IPS-20b (cell line): Measurements from ENCODE around the gene PRF1.
A peak's percentile ranks its signal among the peaks of the same experiment; 100 is the strongest.
"Not testable (repeated sequence)": the region's sequence is repeated elsewhere in the genome, so short reads cannot be mapped to it uniquely, and the experiment has no call there.

Source experiments
- H3K27ac ChIP-seq: one replicate; pipeline ENCODE4 v1.5.1; 2013; ENCODE audit warnings: low read length
- H3K27me3 ChIP-seq: 2 replicates; pipeline ENCODE4 v1.6.1; 2013; ENCODE audit warnings: mild to moderate bottlenecking, low read length, inconsistent platforms; ENCODE audit not compliant: insufficient read depth
- H3K36me3 ChIP-seq: 2 replicates; pipeline ENCODE4 v1.6.1; 2013; ENCODE audit warnings: low read depth, mild to moderate bottlenecking, inconsistent platforms, low read length, moderate library complexity; ENCODE audit not compliant: insufficient read depth
- H3K4me1 ChIP-seq: 2 replicates; pipeline ENCODE4 v1.6.1; 2013; ENCODE audit warnings: mild to moderate bottlenecking, control low read depth, inconsistent platforms, low read length, moderate library complexity; ENCODE audit not compliant: insufficient read depth
- H3K4me3 ChIP-seq: 2 replicates; pipeline ENCODE4 v1.5.1; 2013; ENCODE audit warnings: mild to moderate bottlenecking, low read length, inconsistent platforms
- H3K9ac ChIP-seq: 2 replicates; pipeline ENCODE4 v1.6.1; 2013; ENCODE audit warnings: low read depth, mild to moderate bottlenecking, inconsistent platforms, low read length, moderate library complexity
- H3K9me3 ChIP-seq: 2 replicates; pipeline ENCODE4 v1.6.1; 2013; ENCODE audit warnings: mild to moderate bottlenecking, low read depth, low read length, inconsistent platforms; ENCODE audit not compliant: insufficient read depth

PRF1 gene

GRCh38 chr10:70631735-70632134, 29.2 kb upstream of the PRF1 start:
- not testable (repeated sequence) for H3K9ac ChIP-seq

GRCh38 chr10:70629338-70629737, 26.8 kb upstream of the PRF1 start:
- no peak overlapping the region for H3K4me3 ChIP-seq

More at GRCh38 chr10:70631735-70632134, 29.2 kb upstream of the PRF1 start:
- not testable (repeated sequence) for H3K27ac ChIP-seq, H3K4me1 ChIP-seq, H3K27me3 ChIP-seq, H3K36me3 ChIP-seq, H3K4me3 ChIP-seq
- peaks cover 17% of the 10 kb centered on the region; the same call in 1 of the 2 replicates for H3K9me3 ChIP-seq

GRCh38 chr10:70626056-70626455, 23.5 kb upstream of the PRF1 start:
- Histone ChIP-seq H3K9ac (peak overlapping the region; percentile 57; the same call in 1 of the 2 replicates), H3K36me3 (no peaks in the 10 kb centered on the region), H3K4me1 (peaks cover 26% of the 10 kb centered on the region), H3K9me3 (peaks cover 17% of the 10 kb centered on the region; the same call in 1 of the 2 replicates), H3K27me3 (no peaks in the 10 kb centered on the region), H3K27ac (peak overlapping the region; percentile 9), H3K4me3 (no peak overlapping the region)

More at GRCh38 chr10:70629338-70629737, 26.8 kb upstream of the PRF1 start:
- Histone ChIP-seq H3K27me3 (no peaks in the 10 kb centered on the region), H3K36me3 (no peaks in the 10 kb centered on the region), H3K27ac (no peak overlapping the region), H3K9me3 (peaks cover 17% of the 10 kb centered on the region; the same call in 1 of the 2 replicates), H3K9ac (no peak overlapping the region), H3K4me1 (peaks cover 17% of the 10 kb centered on the region)

- H3K9me3 ChIP-seq, result peaks cover 23% of the 10 kb centered on the region
Measured at GRCh38 chr10:70622981-70623844, 20.7 kb upstream of the PRF1 start.

GRCh38 chr10:70622541-70622940, 20.0 kb upstream of the PRF1 start:
- peak overlapping the region; percentile 19; the same call in 1 of the 2 replicates for H3K9ac ChIP-seq

More at GRCh38 chr10:70622981-70623844, 20.7 kb upstream of the PRF1 start:
- Histone ChIP-seq H3K4me1 (peaks cover 26% of the 10 kb centered on the region), H3K9ac (peak overlapping the region; percentile 19; the same call in 1 of the 2 replicates), H3K4me3 (peak overlapping the region; percentile 27; the same call in 1 of the 2 replicates), H3K36me3 (no peaks in the 10 kb centered on the region), H3K27ac (peak overlapping the region; percentile 53), H3K27me3 (no peaks in the 10 kb centered on the region)

GRCh38 chr10:70621503-70622078, 19.1 kb upstream of the PRF1 start:
- H3K36me3 ChIP-seq, result no peaks in the 10 kb centered on the region
- peaks cover 24% of the 10 kb centered on the region for H3K4me1 ChIP-seq
- H3K9ac ChIP-seq, result no peak overlapping the region
- no peak overlapping the region for H3K4me3 ChIP-seq
- H3K27me3 ChIP-seq, result no peaks in the 10 kb centered on the region
- no peak overlapping the region for H3K27ac ChIP-seq
- peaks cover 16% of the 10 kb centered on the region for H3K9me3 ChIP-seq

More at GRCh38 chr10:70622541-70622940, 20.0 kb upstream of the PRF1 start:
- Histone ChIP-seq H3K4me1 (peaks cover 26% of the 10 kb centered on the region), H3K27ac (peak overlapping the region; percentile 53), H3K4me3 (no peak overlapping the region), H3K27me3 (no peaks in the 10 kb centered on the region), H3K9me3 (peaks cover 17% of the 10 kb centered on the region), H3K36me3 (no peaks in the 10 kb centered on the region)

GRCh38 chr10:70620020-70620289, 17.4 kb upstream of the PRF1 start:
- peaks cover 13% of the 10 kb centered on the region; the same call in 1 of the 2 replicates for H3K4me1 ChIP-seq
- no peak overlapping the region for H3K27ac ChIP-seq
- no peaks in the 10 kb centered on the region for H3K27me3 ChIP-seq
- H3K9ac ChIP-seq, result no peak overlapping the region
- H3K9me3 ChIP-seq, result peaks cover 16% of the 10 kb centered on the region
- H3K4me3 ChIP-seq, result no peak overlapping the region
- no peaks in the 10 kb centered on the region for H3K36me3 ChIP-seq

- no peak overlapping the region for H3K27ac ChIP-seq
- no peak overlapping the region for H3K4me3 ChIP-seq
- H3K9me3 ChIP-seq, result peaks cover 16% of the 10 kb centered on the region
- H3K9ac ChIP-seq, result no peak overlapping the region
- no peaks in the 10 kb centered on the region for H3K27me3 ChIP-seq
- H3K36me3 ChIP-seq, result no peaks in the 10 kb centered on the region
- peaks cover 13% of the 10 kb centered on the region; the same call in 1 of the 2 replicates for H3K4me1 ChIP-seq
Measured at GRCh38 chr10:70619271-70620019, 16.9 kb upstream of the PRF1 start.

- H3K4me1 ChIP-seq, result peaks cover 8% of the 10 kb centered on the region; the same call in 1 of the 2 replicates
- H3K4me3 ChIP-seq, result no peak overlapping the region
- no peaks in the 10 kb centered on the region for H3K36me3 ChIP-seq
- no peak overlapping the region for H3K9ac ChIP-seq
- no peak overlapping the region for H3K27ac ChIP-seq
- peaks cover 16% of the 10 kb centered on the region for H3K9me3 ChIP-seq
- H3K27me3 ChIP-seq, result no peaks in the 10 kb centered on the region
Measured at GRCh38 chr10:70618663-70619062, 16.1 kb upstream of the PRF1 start.

- H3K4me3 ChIP-seq, result no peak overlapping the region
- H3K4me1 ChIP-seq, result peaks cover 7% of the 10 kb centered on the region; the same call in 1 of the 2 replicates
- H3K27me3 ChIP-seq, result no peaks in the 10 kb centered on the region
- peaks cover 16% of the 10 kb centered on the region for H3K9me3 ChIP-seq
- H3K36me3 ChIP-seq, result no peaks in the 10 kb centered on the region
- H3K9ac ChIP-seq, result no peak overlapping the region
- H3K27ac ChIP-seq, result no peak overlapping the region
Measured at GRCh38 chr10:70617798-70618568, 15.4 kb upstream of the PRF1 start.

GRCh38 chr10:70616761-70617160, 14.2 kb upstream of the PRF1 start:
- no peaks in the 10 kb centered on the region for H3K27me3 ChIP-seq
- H3K9me3 ChIP-seq, result peaks cover 16% of the 10 kb centered on the region
- no peaks in the 10 kb centered on the region for H3K36me3 ChIP-seq
- H3K27ac ChIP-seq, result no peak overlapping the region
- H3K9ac ChIP-seq, result no peak overlapping the region
- no peak overlapping the region for H3K4me3 ChIP-seq
- H3K4me1 ChIP-seq, result no peaks in the 10 kb centered on the region
